GM12878 (cell line): ENCODE data around the gene RALGPS1. TPM values are rescaled to one million over a fixed set of nuclear protein-coding genes. Genes with fewer than 3 reads are reported as not detected.

Experiments used
- ASH2L ChIP-seq: fragments of 300-600, 200-600 bp; sonication (generic); IDR thresholded peaks from 2 replicates; pipeline ENCODE4 v1.6.1; 2017; ENCODE audit warnings: low read depth, mild to moderate bottlenecking, borderline replicate concordance
- CBX3 ChIP-seq: fragments of 200-600 bp; sonication (generic); IDR thresholded peaks from 2 replicates; pipeline ENCODE4 v1.6.1; 2016; ENCODE audit warnings: low read depth, borderline replicate concordance
- CBX5 ChIP-seq: sonication (generic); IDR thresholded peaks from 2 replicates; pipeline ENCODE4 v1.6.1; 2016; ENCODE audit warnings: low read depth, moderate library complexity, mild to moderate bottlenecking, inconsistent platforms
- MYB ChIP-seq: fragments of 150-350 bp; IDR thresholded peaks from 2 replicates; pipeline ENCODE4 v1.6.1; 2014; ENCODE audit warnings: mild to moderate bottlenecking, low read depth, low read length, borderline replicate concordance
- SIX5 ChIP-seq: IDR thresholded peaks from 2 replicates; pipeline ENCODE4 v1.6.1; 2011; ENCODE audit warnings: mild to moderate bottlenecking, low read depth, low read length, moderate library complexity; ENCODE audit not compliant: severe bottlenecking
- ZBED1 ChIP-seq: IDR thresholded peaks from 2 replicates; pipeline ENCODE4 v1.6.1; 2016; ENCODE audit warnings: borderline replicate concordance
- polyA plus RNA-seq, 11 experiments: library from polyadenylated mRNA; depleted of rRNA in 4 of 11; unstranded in 6 of 11; stranded (reverse) in 5 of 11; fragments of >200 nt; fragmentation: Nextera tagmentation in 4 of 11; fragmentation: Illumina TruSeq in 1 of 11; extraction: Ambion mirVana in 4 of 11; extraction: Trizol in 1 of 11; gene quantifications; 1 replicate in 1 of 11; 2 replicates in 10 of 11; pipeline versions ENCODE4 v1.2.1 to v1.2.3, GENCODE V29; 2011 to 2016; ENCODE audit warnings: inconsistent platforms in 2 of 11, missing spikeins in 2 of 11, low read depth in 1 of 11
- total RNA-seq, 4 experiments: library from RNA; depleted of rRNA in 3 of 4; stranded (reverse); fragments of >200 nt in 3 of 4; fragmentation: Illumina TruSeq in 1 of 4; extraction: Trizol in 1 of 4; gene quantifications; 2 replicates each; pipeline versions ENCODE4 v1.2.1 to v1.2.3, GENCODE V29; 2013 to 2021
- TF ChIP-seq, protein P1 (sequence below): fragments of 150-350 bp; IDR thresholded peaks from 2 replicates; pipeline ENCODE4 v1.6.1; 2014; ENCODE audit warnings: mild to moderate bottlenecking, low read depth, low read length
- TF ChIP-seq, protein P2 (sequence below): fragments of 450-650 bp; IDR thresholded peaks from 2 replicates; pipeline ENCODE4 v1.6.1; 2017; ENCODE audit warnings: mild to moderate bottlenecking, moderate library complexity

Gene RALGPS1
- total and polyA plus RNA-seq, 10 of the 15 experiments (the other 5 are each of a cell fraction or from before 2014, with no cell fraction given) = 0.13 to 5.6 (median 2.7) TPM

DNA sequence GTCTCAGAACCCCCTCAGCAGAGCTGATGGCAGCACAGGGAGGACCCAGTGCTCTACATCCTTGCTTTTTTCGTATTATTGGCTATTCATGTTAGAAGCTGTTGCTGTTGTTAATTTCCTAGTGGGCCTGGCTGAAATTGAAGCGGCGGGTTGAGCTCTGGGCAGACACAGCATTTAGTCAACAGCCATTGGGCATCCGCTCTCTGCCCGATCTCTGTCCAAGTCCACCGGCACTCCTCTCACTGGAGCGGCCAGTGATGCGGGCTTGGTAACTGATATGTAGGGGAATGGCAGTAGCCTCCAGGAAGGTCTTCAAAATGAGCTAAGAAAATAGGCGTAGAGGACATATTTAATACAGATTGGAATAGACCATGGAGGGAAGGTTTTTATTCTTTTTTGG, 348.7 kb downstream of the RALGPS1 start (continued):
- TF ChIP-seq, protein P1, sequence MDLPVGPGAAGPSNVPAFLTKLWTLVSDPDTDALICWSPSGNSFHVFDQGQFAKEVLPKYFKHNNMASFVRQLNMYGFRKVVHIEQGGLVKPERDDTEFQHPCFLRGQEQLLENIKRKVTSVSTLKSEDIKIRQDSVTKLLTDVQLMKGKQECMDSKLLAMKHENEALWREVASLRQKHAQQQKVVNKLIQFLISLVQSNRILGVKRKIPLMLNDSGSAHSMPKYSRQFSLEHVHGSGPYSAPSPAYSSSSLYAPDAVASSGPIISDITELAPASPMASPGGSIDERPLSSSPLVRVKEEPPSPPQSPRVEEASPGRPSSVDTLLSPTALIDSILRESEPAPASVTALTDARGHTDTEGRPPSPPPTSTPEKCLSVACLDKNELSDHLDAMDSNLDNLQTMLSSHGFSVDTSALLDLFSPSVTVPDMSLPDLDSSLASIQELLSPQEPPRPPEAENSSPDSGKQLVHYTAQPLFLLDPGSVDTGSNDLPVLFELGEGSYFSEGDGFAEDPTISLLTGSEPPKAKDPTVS = no peak
- TF ChIP-seq CBX5 (no peak), MYB (no peak), CBX3 (no peak), ZBED1 (no peak), SIX5 (no peak), ASH2L (no peak)
- TF ChIP-seq, protein P2, sequence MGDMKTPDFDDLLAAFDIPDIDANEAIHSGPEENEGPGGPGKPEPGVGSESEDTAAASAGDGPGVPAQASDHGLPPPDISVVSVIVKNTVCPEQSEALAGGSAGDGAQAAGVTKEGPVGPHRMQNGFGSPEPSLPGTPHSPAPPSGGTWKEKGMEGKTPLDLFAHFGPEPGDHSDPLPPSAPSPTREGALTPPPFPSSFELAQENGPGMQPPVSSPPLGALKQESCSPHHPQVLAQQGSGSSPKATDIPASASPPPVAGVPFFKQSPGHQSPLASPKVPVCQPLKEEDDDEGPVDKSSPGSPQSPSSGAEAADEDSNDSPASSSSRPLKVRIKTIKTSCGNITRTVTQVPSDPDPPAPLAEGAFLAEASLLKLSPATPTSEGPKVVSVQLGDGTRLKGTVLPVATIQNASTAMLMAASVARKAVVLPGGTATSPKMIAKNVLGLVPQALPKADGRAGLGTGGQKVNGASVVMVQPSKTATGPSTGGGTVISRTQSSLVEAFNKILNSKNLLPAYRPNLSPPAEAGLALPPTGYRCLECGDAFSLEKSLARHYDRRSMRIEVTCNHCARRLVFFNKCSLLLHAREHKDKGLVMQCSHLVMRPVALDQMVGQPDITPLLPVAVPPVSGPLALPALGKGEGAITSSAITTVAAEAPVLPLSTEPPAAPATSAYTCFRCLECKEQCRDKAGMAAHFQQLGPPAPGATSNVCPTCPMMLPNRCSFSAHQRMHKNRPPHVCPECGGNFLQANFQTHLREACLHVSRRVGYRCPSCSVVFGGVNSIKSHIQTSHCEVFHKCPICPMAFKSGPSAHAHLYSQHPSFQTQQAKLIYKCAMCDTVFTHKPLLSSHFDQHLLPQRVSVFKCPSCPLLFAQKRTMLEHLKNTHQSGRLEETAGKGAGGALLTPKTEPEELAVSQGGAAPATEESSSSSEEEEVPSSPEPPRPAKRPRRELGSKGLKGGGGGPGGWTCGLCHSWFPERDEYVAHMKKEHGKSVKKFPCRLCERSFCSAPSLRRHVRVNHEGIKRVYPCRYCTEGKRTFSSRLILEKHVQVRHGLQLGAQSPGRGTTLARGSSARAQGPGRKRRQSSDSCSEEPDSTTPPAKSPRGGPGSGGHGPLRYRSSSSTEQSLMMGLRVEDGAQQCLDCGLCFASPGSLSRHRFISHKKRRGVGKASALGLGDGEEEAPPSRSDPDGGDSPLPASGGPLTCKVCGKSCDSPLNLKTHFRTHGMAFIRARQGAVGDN = no peak
